Activated naive CD4-positive, alpha-beta T cell treated with anti-CD3 and anti-CD28 coated beads, Interleukin-2, amount 50 U/mL, for 72 hours (primary cell): ENCODE measurements around the gene ATP5ME. TPM values are rescaled to one million over a fixed set of nuclear protein-coding genes. Genes with fewer than 3 reads are reported as not detected.
A peak's percentile ranks its signal among the peaks of the same experiment; 100 is the strongest.
"Not testable (repeated sequence)": the region's sequence is repeated elsewhere in the genome, so short reads cannot be mapped to it uniquely, and the experiment has no call there.

ENCODE experiments used
- ATAC-seq, 2 donors: fragments of 150-1000 bp; cut with Tn5 transposase; 2 replicates each; pipeline ENCODE4 v1.10.0; 2021; ENCODE audit warnings: mild to moderate bottlenecking in 2 of 2, moderate library complexity in 2 of 2
- DNase-seq, 2 donors: peaks; one replicate each; pipeline ENCODE4 v3.0.0; 2021 to 2022; ENCODE audit warnings: low spot score in 2 of 2
- H3K27ac Mint-ChIP-seq, 2 donors: one replicate each; pipeline ENCODE4 v1.8.0; 2022; ENCODE audit warnings: mild to moderate bottlenecking in 2 of 2, mixed read lengths in 2 of 2
- H3K36me3 Mint-ChIP-seq, 2 donors: one replicate each; pipeline ENCODE4 v1.8.0; 2022; ENCODE audit warnings: mixed read lengths in 2 of 2
- H3K9me3 Mint-ChIP-seq, 2 donors: one replicate each; pipeline ENCODE4 v1.8.0; 2022; ENCODE audit warnings: mixed read lengths in 2 of 2
- total RNA-seq, 2 donors: library from RNA; stranded (reverse); gene quantifications; one replicate each; pipeline ENCODE4 v1.2.3, GENCODE V29; 2022

The ATP5ME gene
- total RNA-seq, 2 donors from 2014 or later: 131 to 221 TPM

- not testable (repeated sequence) for H3K36me3 Mint-ChIP-seq, H3K27ac Mint-ChIP-seq, ATAC-seq, DNase-seq, H3K9me3 Mint-ChIP-seq
Measured at GRCh38 chr4:642366-642765, 31.7 kb downstream of the ATP5ME start.

GRCh38 chr4:637536-638280 lies 36.4 kb downstream of the ATP5ME start:
- H3K9me3 Mint-ChIP-seq: peaks cover 2% of the 10 kb centered on the region in 2 donors

GRCh38 chr4:636628-637159 lies 37.4 kb downstream of the ATP5ME start:
- peak in 1 of 2 donors; percentile 43 for DNase-seq

More at GRCh38 chr4:637536-638280, 36.4 kb downstream of the ATP5ME start:
- DNase-seq: peak in 1 of 2 donors; percentile 42
- H3K36me3 Mint-ChIP-seq: peaks cover 0 to under 1% of the 10 kb centered on the region in 2 donors
- no peak for ATAC-seq
- no peak overlapping the region for H3K27ac Mint-ChIP-seq

GRCh38 chr4:635851-636627 lies 38.0 kb downstream of the ATP5ME start:
- Mint-ChIP-seq H3K9me3 (peaks cover 11 to 15% of the 10 kb centered on the region in 2 donors), H3K36me3 (peaks cover 0 to 9% of the 10 kb centered on the region in 2 donors), H3K27ac (no peak overlapping the region)
- DNase-seq: peak in 1 of 2 donors; percentile 47
- no peak for ATAC-seq

More at GRCh38 chr4:636628-637159, 37.4 kb downstream of the ATP5ME start:
- H3K36me3 Mint-ChIP-seq: peaks cover 0 to 9% of the 10 kb centered on the region in 2 donors
- H3K27ac Mint-ChIP-seq: no peak overlapping the region
- H3K9me3 Mint-ChIP-seq: peaks cover 9 to 11% of the 10 kb centered on the region in 2 donors
- no peak for ATAC-seq

GRCh38 chr4:635066-635835 lies 38.8 kb downstream of the ATP5ME start:
- not testable (repeated sequence) for ATAC-seq, DNase-seq, H3K27ac Mint-ChIP-seq, H3K36me3 Mint-ChIP-seq
- H3K9me3 Mint-ChIP-seq: peaks cover 11 to 15% of the 10 kb centered on the region in 2 donors

- H3K27ac Mint-ChIP-seq: no peak overlapping the region
- H3K36me3 Mint-ChIP-seq: peaks cover 0 to 9% of the 10 kb centered on the region in 2 donors
- no peak for ATAC-seq
- H3K9me3 Mint-ChIP-seq: peaks cover 11 to 15% of the 10 kb centered on the region in 2 donors
- no peak for DNase-seq
Measured at GRCh38 chr4:634599-634985, 39.5 kb downstream of the ATP5ME start.

GRCh38 chr4:633976-634598 lies 40.0 kb downstream of the ATP5ME start:
- ATAC-seq: no peak
- peaks cover 11 to 15% of the 10 kb centered on the region in 2 donors for H3K9me3 Mint-ChIP-seq
- DNase-seq: no peak
- H3K36me3 Mint-ChIP-seq: peaks cover 0 to 9% of the 10 kb centered on the region in 2 donors
- no peak overlapping the region for H3K27ac Mint-ChIP-seq

- Mint-ChIP-seq H3K9me3 (peaks cover 11 to 15% of the 10 kb centered on the region in 2 donors), H3K36me3 (peaks cover 0 to 9% of the 10 kb centered on the region in 2 donors), H3K27ac (no peak overlapping the region)
- DNase-seq (no peak), ATAC-seq (no peak)
Measured at GRCh38 chr4:633406-633805, 40.7 kb downstream of the ATP5ME start.

- DNase-seq: no peak
- Mint-ChIP-seq H3K36me3 (peaks cover 0 to 9% of the 10 kb centered on the region in 2 donors), H3K9me3 (peaks cover 11 to 15% of the 10 kb centered on the region in 2 donors), H3K27ac (no peak overlapping the region)
- no peak for ATAC-seq
Measured at GRCh38 chr4:632926-633325, 41.1 kb downstream of the ATP5ME start.

GRCh38 chr4:632196-632790 lies 41.8 kb downstream of the ATP5ME start:
- Mint-ChIP-seq H3K36me3 (peaks cover 0 to 9% of the 10 kb centered on the region in 2 donors), H3K9me3 (peaks cover 11 to 15% of the 10 kb centered on the region in 2 donors), H3K27ac (no peak overlapping the region)
- DNase-seq (no peak), ATAC-seq (no peak)

GRCh38 chr4:630656-631055 lies 43.4 kb downstream of the ATP5ME start:
- peaks cover 11 to 15% of the 10 kb centered on the region in 2 donors for H3K9me3 Mint-ChIP-seq
- no peak for DNase-seq
- ATAC-seq: no peak
- H3K36me3 Mint-ChIP-seq: peaks cover 0 to 9% of the 10 kb centered on the region in 2 donors
- no peak overlapping the region for H3K27ac Mint-ChIP-seq

- no peak for DNase-seq
- Mint-ChIP-seq H3K36me3 (peaks cover 0 to 9% of the 10 kb centered on the region in 2 donors), H3K27ac (peak overlapping the region in 1 of 2 donors; percentile 65), H3K9me3 (peaks cover 11 to 15% of the 10 kb centered on the region in 2 donors)
- no peak for ATAC-seq
Measured at GRCh38 chr4:629915-630641, 44.0 kb downstream of the ATP5ME start.

GRCh38 chr4:629636-629914 lies 44.5 kb downstream of the ATP5ME start:
- peaks cover 0 to 9% of the 10 kb centered on the region in 2 donors for H3K36me3 Mint-ChIP-seq
- ATAC-seq: no peak
- peak overlapping the region in 1 of 2 donors; percentile 65 for H3K27ac Mint-ChIP-seq
- H3K9me3 Mint-ChIP-seq: peaks cover 11 to 15% of the 10 kb centered on the region in 2 donors
- DNase-seq: no peak

- ATAC-seq: no peak
- Mint-ChIP-seq H3K27ac (no peak overlapping the region), H3K36me3 (peaks cover 0 to 9% of the 10 kb centered on the region in 2 donors)
Measured at GRCh38 chr4:628821-629635, 45.0 kb downstream of the ATP5ME start.

More at GRCh38 chr4:628821-629635, 45.0 kb downstream of the ATP5ME start:
- H3K9me3 Mint-ChIP-seq: peaks cover 11 to 15% of the 10 kb centered on the region in 2 donors
- no peak for DNase-seq
